ENCODE results near the gene DBH.

GRCh38 chr9:133607381-133607780 lies 28.8 kb upstream of the DBH start:
- TF ChIP-seq POLR2AphosphoS5 (IDR thresholded peaks at IDR 0.05; ENCODE audit: borderline replicate concordance, low read depth, low read length), result no peak
- TF ChIP-seq EZH2 (IDR thresholded peaks at IDR 0.05), result no peak
- no peak for TF ChIP-seq FOXP2 (optimal IDR thresholded peaks at IDR 0.05; ENCODE audit: control extremely low read depth, extremely low read length, insufficient read depth)

All from SK-N-MC (cell line).